HepG2 (cell line): ENCODE measurements around the gene RNF114. TPM values are rescaled to one million over a fixed set of nuclear protein-coding genes. Genes with fewer than 3 reads are reported as not detected.

Experiments used
- CENPT ChIP-seq: sonication (generic); formaldehyde crosslinking; IDR thresholded peaks from 2 replicates; pipeline ENCODE4 v1.8.0; 2022; ENCODE audit warnings: low read depth, mild to moderate bottlenecking, moderate library complexity, missing genetic modification reagents
- EZH2 ChIP-seq: conservative IDR thresholded peaks from 2 replicates; pipeline ENCODE4 v1.6.1; 2012; ENCODE audit warnings: mild to moderate bottlenecking, low read depth, low read length, moderate library complexity
- MXD3 ChIP-seq: IDR thresholded peaks from 2 replicates; pipeline ENCODE4 v1.6.1; 2016; ENCODE audit warnings: mild to moderate bottlenecking, missing biosample characterization, missing genetic modification reagents
- NCOA5 ChIP-seq: sonication (generic); formaldehyde crosslinking; IDR thresholded peaks from 2 replicates; pipeline ENCODE4 v1.4.0; 2020; ENCODE audit warnings: missing genetic modification reagents
- NRL ChIP-seq: sonication (generic); formaldehyde crosslinking; IDR thresholded peaks from 2 replicates; pipeline ENCODE4 v1.5.0; 2020; ENCODE audit warnings: missing genetic modification reagents, mild to moderate bottlenecking, moderate library complexity, borderline replicate concordance
- PHF21A ChIP-seq: sonication (generic); formaldehyde crosslinking; IDR thresholded peaks from 2 replicates; pipeline ENCODE4 v1.5.0; 2020; ENCODE audit warnings: mild to moderate bottlenecking, missing genetic modification reagents
- TCF7 ChIP-seq: sonication (generic); IDR thresholded peaks from 2 replicates; pipeline ENCODE4 v1.6.1; 2016; ENCODE audit warnings: antibody characterized with exemption, low read depth
- ZFP36L1 ChIP-seq: sonication (generic); formaldehyde crosslinking; IDR thresholded peaks from 2 replicates; pipeline ENCODE4 v1.8.0; 2022; ENCODE audit warnings: mild to moderate bottlenecking, missing genetic modification reagents, moderate library complexity
- ZMYM3 ChIP-seq: sonication (generic); formaldehyde crosslinking; IDR thresholded peaks from 2 replicates; pipeline ENCODE4 v1.5.1; 2020; ENCODE audit warnings: mild to moderate bottlenecking, missing genetic modification reagents
- ZNF318 ChIP-seq: sonication (generic); formaldehyde crosslinking; IDR thresholded peaks from 2 replicates; pipeline ENCODE4 v1.4.0; 2020; ENCODE audit warnings: mild to moderate bottlenecking, missing genetic modification reagents
- ZNF333 ChIP-seq: sonication (generic); formaldehyde crosslinking; IDR thresholded peaks from 2 replicates; pipeline ENCODE4 v1.4.0; 2020; ENCODE audit warnings: mild to moderate bottlenecking, missing genetic modification reagents, borderline replicate concordance
- ZNF33B ChIP-seq: sonication (generic); formaldehyde crosslinking; IDR thresholded peaks from 2 replicates; pipeline ENCODE4 v1.5.1; 2020; ENCODE audit warnings: mild to moderate bottlenecking, missing genetic modification reagents
- ZNF343 ChIP-seq: sonication (generic); formaldehyde crosslinking; IDR thresholded peaks from 2 replicates; pipeline ENCODE4 v1.4.0; 2020; ENCODE audit warnings: mild to moderate bottlenecking, missing genetic modification reagents
- ZNF562 ChIP-seq: sonication (generic); formaldehyde crosslinking; IDR thresholded peaks from 2 replicates; pipeline ENCODE4 v1.8.0; 2022; ENCODE audit warnings: missing genetic modification reagents, borderline replicate concordance
- ZNF572 ChIP-seq: sonication (generic); formaldehyde crosslinking; IDR thresholded peaks from 2 replicates; pipeline ENCODE4 v1.5.1; 2020; ENCODE audit warnings: mild to moderate bottlenecking, missing genetic modification reagents
- ZNF800 ChIP-seq: sonication (generic); formaldehyde crosslinking; IDR thresholded peaks from 2 replicates; pipeline ENCODE4 v1.4.0; 2020; ENCODE audit warnings: missing genetic modification reagents
- ZNF891 ChIP-seq: sonication (generic); formaldehyde crosslinking; IDR thresholded peaks from 2 replicates; pipeline ENCODE4 v1.5.0; 2020; ENCODE audit warnings: mild to moderate bottlenecking, missing genetic modification reagents
- polyA plus RNA-seq, 8 experiments: library from polyadenylated mRNA; depleted of rRNA in 3 of 8; stranded (reverse) in 7 of 8; unstranded in 1 of 8; fragments of >200 nt; fragmentation: Illumina TruSeq in 4 of 8; extraction: Trizol in 4 of 8; gene quantifications; 2 replicates each; pipeline versions ENCODE4 v1.2.1 to v1.2.3, GENCODE V29; 2011 to 2016; ENCODE audit warnings: low read depth in 4 of 8, missing spikeins in 1 of 8, mixed read lengths in 1 of 8; ENCODE audit not compliant: insufficient read depth in 1 of 8
- total RNA-seq, 5 experiments: library from RNA; depleted of rRNA; stranded (reverse); fragments of >200 nt; fragmentation: Illumina TruSeq; extraction: Trizol; gene quantifications; 2 replicates each; pipeline ENCODE4 v1.2.3, GENCODE V29; 2016; ENCODE audit warnings: low read depth in 1 of 5

RNF114 gene
- total and polyA plus RNA-seq, 2 of the 13 experiments (the other 11 are each of a cell fraction or from before 2014, with no cell fraction given), result 119 to 126 TPM

GRCh38 chr20:49948809-49949507 is 12.8 kb downstream of the RNF114 start (continued):
- no peak for TF ChIP-seq ZNF318 (CRISPR knock-in tag)
- no peak; the same call in 1 of the 2 replicates for TF ChIP-seq ZNF33B (CRISPR knock-in tag)
- TF ChIP-seq ZNF562 (CRISPR knock-in tag), result no peak
- TF ChIP-seq ZMYM3 (CRISPR knock-in tag), result peak; percentile 24; the same call in 1 of the 2 replicates
- TF ChIP-seq NCOA5 (CRISPR knock-in tag), result no peak
- TF ChIP-seq NRL (CRISPR knock-in tag), result no peak
- no peak for TF ChIP-seq MXD3 (CRISPR knock-in tag)
- no peak for TF ChIP-seq ZNF572 (CRISPR knock-in tag)
- no peak for TF ChIP-seq ZNF333 (CRISPR knock-in tag)
- TF ChIP-seq PHF21A (CRISPR knock-in tag), result peak; percentile 68
- TF ChIP-seq EZH2, result no peak
- TF ChIP-seq ZFP36L1 (CRISPR knock-in tag), result no peak
- TF ChIP-seq TCF7, result no peak
- no peak for TF ChIP-seq CENPT (CRISPR knock-in tag)
- TF ChIP-seq ZNF343 (CRISPR knock-in tag), result no peak
- no peak for TF ChIP-seq ZNF891 (CRISPR knock-in tag)
- no peak for TF ChIP-seq ZNF800 (CRISPR knock-in tag)
